Activated T-cell treated with anti-CD3 and anti-CD28 coated beads for 4 hours (primary cell): ENCODE measurements around the gene KCTD19.

Source experiments
- DNase-seq: peaks from one replicate; pipeline ENCODE4 v3.0.0-alpha.2; 2020

Gene KCTD19

GRCh38 chr16:67312719-67313118, 13.8 kb downstream of the KCTD19 start:
- no peak for DNase-seq

GRCh38 chr16:67311607-67312488, 14.7 kb downstream of the KCTD19 start:
- DNase-seq: peak; percentile 43

DNA sequence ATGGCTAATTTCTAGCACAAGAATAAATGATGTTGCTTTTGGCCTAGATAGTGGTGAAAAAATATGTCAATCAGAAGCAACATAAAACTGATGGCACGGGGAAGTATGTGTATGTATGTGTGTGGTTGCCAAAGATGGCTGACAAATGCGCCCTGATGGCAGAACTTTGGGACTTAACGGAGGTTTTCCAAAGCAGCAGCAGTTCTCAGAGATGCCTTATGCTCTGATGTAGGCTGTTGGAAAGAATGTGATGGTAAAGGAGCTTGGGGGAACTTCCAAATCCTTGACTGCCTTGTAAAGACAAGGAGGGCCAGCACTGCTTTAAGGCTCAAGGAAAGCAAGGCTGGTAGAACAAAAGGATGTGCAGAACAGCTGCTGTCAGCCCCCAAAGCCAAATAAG, 16.0 kb downstream of the KCTD19 start:
- DNase-seq: no peak

DNA sequence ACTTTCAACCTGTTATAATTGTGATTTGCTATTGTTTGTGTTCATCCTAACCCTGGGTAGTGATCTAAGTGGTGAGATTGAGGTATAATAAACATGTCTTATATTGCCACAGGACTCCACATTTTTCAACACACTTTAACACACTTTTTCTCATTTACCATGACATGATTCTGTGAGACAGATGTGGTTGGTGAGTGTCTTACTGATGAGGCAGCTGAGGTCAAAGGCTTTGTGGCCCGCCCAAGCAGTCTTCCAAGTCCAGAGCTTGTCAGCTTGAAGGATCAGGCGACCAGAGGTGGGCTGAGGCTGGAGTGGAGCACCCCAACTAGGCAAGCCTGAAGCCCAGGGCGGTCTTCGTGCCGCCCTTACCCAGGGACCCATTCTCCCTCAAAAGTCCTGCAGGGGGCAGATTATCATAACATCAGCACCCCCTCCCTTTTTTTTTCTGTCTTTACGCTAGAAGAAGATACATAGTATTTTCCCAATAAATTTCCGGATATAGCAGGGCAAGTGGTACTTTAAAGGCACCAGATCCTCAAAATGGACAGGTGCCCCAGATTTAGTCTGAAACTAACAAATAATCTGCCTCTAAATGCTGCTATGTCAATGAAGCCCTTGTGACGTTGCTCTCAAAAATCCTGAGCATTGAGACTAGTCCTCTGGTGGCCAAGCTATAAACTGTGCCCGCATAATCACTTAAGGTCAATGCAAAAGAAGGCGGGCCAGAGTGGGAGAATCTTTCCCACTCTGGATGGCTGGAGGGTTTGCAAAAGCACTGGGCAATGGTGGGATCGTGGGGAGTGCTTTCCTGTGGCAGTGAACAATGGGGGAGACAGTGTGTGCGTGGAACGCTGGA, 21.1 kb downstream of the KCTD19 start:
- DNase-seq: no peak

- no peak for DNase-seq
Measured at GRCh38 chr16:67304020-67304419, 22.5 kb downstream of the KCTD19 start.

- no peak for DNase-seq
Measured at GRCh38 chr16:67302970-67303369, 23.6 kb downstream of the KCTD19 start.

DNA sequence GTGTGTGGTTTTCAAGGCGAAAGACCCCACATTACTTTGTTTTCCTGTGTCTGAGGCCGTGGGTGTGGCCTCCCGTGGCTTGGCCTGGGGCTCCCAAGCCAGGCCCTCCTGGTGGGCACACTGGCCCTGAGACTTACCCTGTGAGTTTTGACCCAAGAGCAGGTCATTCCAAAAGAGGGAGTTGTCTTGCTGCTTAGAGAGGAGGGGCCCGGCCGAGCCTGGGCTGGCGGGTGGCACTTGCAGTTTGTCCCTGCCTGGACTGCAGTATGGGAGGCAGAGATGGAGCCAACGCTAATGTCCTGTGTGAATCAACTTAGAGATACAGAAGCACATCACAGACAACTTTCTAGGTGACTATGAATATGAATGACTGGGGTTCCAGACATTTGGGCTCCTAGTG, 24.5 kb downstream of the KCTD19 start:
- DNase-seq: no peak

- no peak for DNase-seq
Measured at GRCh38 chr16:67301080-67301782, 25.3 kb downstream of the KCTD19 start.

- no peak for DNase-seq
Measured at GRCh38 chr16:67299269-67299668, 27.3 kb downstream of the KCTD19 start.

GRCh38 chr16:67298277-67298676, 28.3 kb downstream of the KCTD19 start:
- DNase-seq: no peak

- DNase-seq: no peak
Measured at GRCh38 chr16:67296420-67296819, 30.1 kb downstream of the KCTD19 start.

DNA sequence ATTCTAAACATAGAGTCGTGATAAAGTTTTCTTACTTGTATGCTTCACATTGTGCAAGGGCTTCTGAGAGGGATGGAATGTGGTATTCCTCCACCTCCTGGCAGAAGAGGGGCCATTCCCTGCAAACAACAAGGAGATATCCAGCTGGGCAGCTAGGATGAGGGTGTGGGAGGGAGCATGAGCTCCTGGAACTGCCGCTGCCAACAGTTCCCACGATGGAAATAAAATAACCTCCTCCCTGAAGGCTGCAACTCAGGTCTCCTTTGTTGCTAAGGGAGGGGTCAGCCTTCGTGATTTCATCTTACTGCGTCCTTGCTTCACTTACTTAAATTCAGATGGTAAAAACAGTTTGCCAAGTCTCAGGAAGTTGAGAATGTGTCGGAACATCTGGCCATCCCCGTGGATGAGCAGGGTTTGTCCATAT, 31.6 kb downstream of the KCTD19 start:
- no peak for DNase-seq

DNA sequence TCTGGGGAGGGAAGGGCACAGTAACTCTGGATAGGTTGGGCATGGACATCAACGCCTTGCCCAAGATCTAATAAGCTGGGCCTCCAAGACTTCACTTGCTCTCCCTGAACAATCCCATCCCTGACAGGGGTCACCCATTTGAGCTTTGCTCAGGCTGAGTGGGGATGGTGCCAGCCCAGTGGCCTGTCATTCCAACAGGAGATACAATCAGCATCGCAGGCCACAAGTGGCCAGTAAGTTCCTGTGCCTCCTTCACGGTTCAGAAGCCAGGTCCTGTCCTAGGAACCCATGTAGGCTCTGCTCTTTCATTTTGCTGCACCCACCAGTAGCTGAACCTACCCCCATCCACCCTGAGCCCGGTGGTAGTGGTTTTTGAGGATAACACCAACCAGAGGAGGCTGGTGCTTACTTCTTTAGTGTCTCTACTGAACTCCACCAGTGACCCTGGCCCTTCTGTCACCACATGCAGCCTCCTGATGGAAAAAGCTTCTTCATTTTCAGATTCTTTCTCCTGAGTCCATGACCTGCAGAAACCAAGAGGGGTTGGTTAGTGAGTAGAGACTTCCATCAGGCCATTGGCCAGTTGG, 32.3 kb downstream of the KCTD19 start:
- DNase-seq: no peak

- DNase-seq: no peak
Measured at GRCh38 chr16:67291461-67291860, 35.1 kb downstream of the KCTD19 start.

- no peak for DNase-seq
Measured at GRCh38 chr16:67287960-67288359, 38.6 kb downstream of the KCTD19 start.

DNA sequence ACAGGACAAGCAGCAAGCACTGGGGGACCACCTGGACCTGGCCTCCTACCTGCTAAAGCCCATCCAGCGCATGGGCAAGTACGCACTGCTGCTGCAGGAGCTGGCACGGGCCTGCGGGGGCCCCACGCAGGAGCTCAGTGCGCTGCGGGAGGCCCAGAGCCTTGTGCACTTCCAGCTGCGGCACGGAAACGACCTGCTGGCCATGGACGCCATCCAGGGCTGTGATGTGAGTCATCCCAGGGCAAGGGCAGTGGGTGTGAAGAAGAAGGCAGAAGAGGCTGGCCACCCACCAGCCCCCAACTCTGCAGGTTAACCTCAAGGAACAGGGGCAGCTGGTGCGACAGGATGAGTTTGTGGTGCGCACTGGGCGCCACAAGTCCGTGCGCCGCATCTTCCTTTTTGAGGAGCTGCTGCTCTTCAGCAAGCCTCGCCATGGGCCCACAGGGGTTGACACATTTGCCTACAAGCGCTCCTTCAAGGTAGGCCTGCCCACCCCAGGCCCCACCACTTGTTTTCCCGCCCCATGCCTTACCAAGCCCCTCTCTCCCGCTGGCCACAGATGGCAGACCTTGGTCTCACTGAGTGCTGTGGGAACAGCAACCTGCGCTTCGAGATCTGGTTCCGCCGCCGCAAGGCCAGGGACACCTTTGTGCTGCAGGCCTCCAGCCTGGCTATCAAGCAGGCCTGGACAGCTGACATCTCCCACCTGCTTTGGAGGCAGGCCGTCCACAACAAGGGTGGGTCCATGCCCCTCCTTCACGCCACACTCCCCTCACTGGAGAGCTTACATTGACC, 39.9 kb downstream of the KCTD19 start:
- no peak for DNase-seq

DNA sequence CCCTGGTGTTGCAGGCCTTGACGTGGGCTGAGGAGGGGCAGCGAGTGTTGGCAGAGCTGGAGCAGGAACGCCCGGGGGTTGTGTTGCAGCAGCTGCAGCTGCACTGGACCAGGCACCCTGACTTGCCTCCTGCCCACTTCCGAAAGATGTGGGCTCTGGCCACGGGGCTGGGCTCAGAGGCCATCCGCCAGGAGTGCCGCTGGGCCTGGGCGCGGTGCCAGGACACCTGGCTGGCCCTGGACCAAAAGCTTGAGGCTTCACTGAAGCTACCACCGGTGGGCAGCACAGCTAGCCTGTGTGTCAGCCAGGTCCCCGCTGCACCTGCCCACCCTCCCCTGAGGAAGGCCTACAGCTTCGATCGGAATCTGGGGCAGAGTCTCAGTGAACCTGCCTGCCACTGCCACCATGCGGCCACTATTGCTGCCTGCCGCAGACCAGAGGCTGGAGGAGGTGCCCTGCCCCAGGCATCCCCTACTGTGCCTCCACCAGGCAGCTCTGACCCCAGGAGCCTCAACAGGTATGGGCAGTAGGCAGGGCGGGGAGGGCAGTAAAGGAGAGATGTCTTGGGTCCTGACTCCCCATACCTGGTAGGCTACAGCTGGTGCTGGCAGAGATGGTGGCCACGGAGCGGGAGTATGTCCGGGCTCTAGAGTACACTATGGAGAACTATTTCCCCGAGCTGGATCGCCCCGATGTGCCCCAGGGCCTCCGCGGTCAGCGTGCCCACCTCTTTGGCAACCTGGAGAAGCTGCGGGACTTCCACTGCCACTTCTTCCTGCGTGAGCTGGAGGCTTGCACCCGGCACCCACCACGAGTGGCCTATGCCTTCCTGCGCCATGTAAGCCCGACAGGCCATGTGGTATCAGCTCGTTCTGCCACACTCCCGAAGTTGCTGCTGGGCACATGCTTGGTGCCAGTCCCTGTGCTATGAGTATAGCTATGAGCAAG, 41.6 kb downstream of the KCTD19 start:
- no peak for DNase-seq

DNA sequence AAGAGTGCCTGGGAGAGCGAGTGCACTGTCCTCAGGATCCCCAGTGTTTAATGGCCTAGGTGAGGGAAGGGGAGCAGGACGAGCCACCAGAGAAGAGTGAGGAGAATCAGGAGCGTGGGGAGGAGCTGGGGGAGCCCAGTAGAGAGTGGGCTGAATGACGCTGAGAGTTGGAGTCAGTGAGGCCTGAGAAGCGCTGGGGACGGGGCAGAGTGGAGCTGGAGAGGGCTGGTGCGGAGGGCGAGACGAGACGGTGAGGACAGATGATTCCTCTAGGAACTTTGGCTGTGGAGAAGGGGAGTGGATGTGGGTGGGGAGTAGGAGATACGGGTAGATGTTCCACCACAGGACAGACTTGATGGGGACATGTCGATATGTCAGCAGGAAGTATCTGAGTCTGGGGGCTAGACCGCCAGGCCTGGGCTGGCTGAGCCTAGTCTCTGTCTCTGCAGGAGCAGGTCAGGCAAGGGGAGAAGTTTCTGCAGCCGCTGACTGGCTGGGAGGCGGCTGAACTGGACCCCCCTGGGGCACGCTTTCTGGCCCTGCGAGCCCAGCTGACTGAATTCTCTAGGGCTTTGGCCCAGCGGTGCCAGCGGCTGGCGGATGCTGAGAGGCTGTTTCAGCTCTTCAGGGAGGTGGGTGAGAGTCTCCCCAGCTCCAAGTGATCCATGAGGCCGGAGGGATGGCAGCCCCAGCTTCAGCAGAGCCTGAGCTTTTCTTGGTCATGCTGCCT, 42.5 kb downstream of the KCTD19 start:
- no peak for DNase-seq

GRCh38 chr16:67283039-67283825, 43.3 kb downstream of the KCTD19 start:
- DNase-seq: no peak
